ENCODE data around the gene RSRC1.

Gene RSRC1

GRCh38 chr3:158418035-158418434 is 308.1 kb downstream of the RSRC1 start:
- DNase-seq (ENCODE audit: insufficient read length, low spot score) = no peak
- no peak for FAIRE-seq
- no peak for TF ChIP-seq CTCF (IDR thresholded peaks at IDR 0.05; ENCODE audit: insufficient read depth, missing control alignments)

GRCh38 chr3:158419820-158420653 is 310.1 kb downstream of the RSRC1 start:
- TF ChIP-seq CTCF (IDR thresholded peaks at IDR 0.05; ENCODE audit: insufficient read depth, missing control alignments) = no peak
- DNase-seq (ENCODE audit: insufficient read length, low spot score) = no peak
- no peak for FAIRE-seq

- DNase-seq (ENCODE audit: insufficient read length, low spot score) (no peak), FAIRE-seq (no peak)
- no peak for TF ChIP-seq CTCF (IDR thresholded peaks at IDR 0.05; ENCODE audit: insufficient read depth, missing control alignments)
Measured at GRCh38 chr3:158420654-158421396, 310.9 kb downstream of the RSRC1 start.

DNA sequence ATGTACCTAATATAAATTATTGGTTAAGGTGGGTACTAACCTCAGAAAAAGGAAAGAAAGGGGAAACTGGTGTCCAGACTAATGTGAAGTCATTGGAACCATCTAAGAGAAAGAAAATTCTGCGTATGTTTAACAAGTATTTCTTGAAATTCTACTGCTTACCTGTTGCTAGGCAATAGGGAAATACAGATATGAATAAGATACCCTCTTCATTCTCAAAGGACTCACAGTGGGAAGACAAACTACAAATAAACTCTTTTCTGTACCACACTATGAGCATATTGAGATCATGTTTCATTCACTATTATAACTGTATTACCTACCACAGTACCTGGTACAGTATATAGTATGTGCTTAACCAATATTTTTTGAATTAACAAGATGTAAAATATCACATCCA is 320.6 kb downstream of the RSRC1 start:
- FAIRE-seq (no peak), DNase-seq (ENCODE audit: insufficient read length, low spot score) (no peak)
- no peak for TF ChIP-seq CTCF (IDR thresholded peaks at IDR 0.05; ENCODE audit: insufficient read depth, missing control alignments)

DNA sequence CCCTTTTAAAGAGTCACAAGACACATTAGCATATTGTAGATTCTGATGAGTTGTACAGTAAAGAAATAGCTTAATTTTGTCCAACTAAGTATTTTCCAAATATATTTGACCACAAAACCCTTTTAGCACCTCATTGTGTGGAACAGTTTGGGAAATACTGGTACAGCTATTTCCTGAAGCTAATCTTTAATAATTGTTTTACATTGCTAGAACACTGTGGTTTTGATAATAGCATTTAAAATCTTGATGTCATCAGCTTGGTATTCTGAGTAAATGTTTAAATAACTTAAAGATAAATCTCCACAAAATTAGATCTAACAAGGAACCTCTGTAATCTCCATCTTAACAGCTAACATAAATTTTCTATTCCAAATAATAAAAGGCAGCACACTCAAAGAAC is 321.1 kb downstream of the RSRC1 start:
- DNase-seq (ENCODE audit: insufficient read length, low spot score) (no peak), FAIRE-seq (no peak)
- no peak for TF ChIP-seq CTCF (IDR thresholded peaks at IDR 0.05; ENCODE audit: insufficient read depth, missing control alignments)

DNA sequence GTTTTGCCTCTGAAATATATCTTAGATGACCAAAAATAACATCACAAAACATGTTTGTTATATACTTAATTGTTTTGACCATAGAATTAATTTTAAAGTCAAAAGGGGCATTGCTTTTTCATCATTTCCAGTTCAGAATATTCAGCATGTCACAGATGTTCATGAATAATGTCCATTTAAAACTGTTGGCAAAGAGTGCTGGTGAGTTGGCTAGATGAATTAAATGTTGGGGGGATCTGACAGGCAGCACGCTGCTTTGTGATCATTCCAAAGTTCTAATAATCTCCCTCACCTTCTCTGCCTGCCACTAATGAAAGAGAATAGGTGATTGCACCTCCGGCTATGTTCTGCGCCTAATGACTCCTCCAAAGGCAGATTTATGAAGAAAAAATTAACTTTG is 321.9 kb downstream of the RSRC1 start:
- DNase-seq (ENCODE audit: insufficient read length, low spot score) (no peak), FAIRE-seq (no peak)
- no peak for TF ChIP-seq CTCF (IDR thresholded peaks at IDR 0.05; ENCODE audit: insufficient read depth, missing control alignments)
